Peyer's patch (tissue), 4 donors: ENCODE measurements around the gene RBM15. TPM values are rescaled to one million over a fixed set of nuclear protein-coding genes. Genes with fewer than 3 reads are reported as not detected.

Source experiments
- DNase-seq, 3 donors: peaks; one replicate each; pipeline ENCODE4 v3.0.0-alpha.2; 2017 to 2019
- H3K27ac ChIP-seq, 4 donors: fragments of 200-600 bp; sonication (generic); one replicate each; pipeline ENCODE4 v1.5.1; 2016 to 2019
- H3K27me3 ChIP-seq, 2 donors: fragments of 200-600 bp; sonication (generic); one replicate each; pipeline ENCODE4 v1.5.1; 2019
- H3K36me3 ChIP-seq, 3 donors: fragments of 200-600 bp; sonication (generic); one replicate each; pipeline ENCODE4 v1.5.1; 2016 to 2019
- H3K4me1 ChIP-seq, 4 donors: fragments of 200-600 bp; sonication (generic); one replicate each; pipeline ENCODE4 v1.5.1; 2016 to 2019
- H3K4me3 ChIP-seq, 4 donors: fragments of 200-600 bp; sonication (generic); 1 replicate in 3 of 4; 2 replicates in 1 of 4; pipeline ENCODE4 v1.5.1; 2016 to 2019; ENCODE audit warnings: mild to moderate bottlenecking in 1 of 4
- H3K9me3 ChIP-seq, 4 donors: fragments of 200-600 bp; sonication (generic); one replicate each; pipeline ENCODE4 v1.5.1; 2016 to 2019; ENCODE audit warnings: mild to moderate bottlenecking in 1 of 4
- POLR2A ChIP-seq, 2 donors: fragments of 450-650 bp; IDR thresholded peaks; one replicate each; pipeline ENCODE4 v1.5.1; 2017; ENCODE audit warnings: antibody characterized with exemption in 2 of 2, mild to moderate bottlenecking in 2 of 2, moderate library complexity in 2 of 2
- total RNA-seq, 4 donors: library from RNA; depleted of rRNA; stranded (reverse); fragments of >200 nt; gene quantifications; one replicate each; pipeline ENCODE4 v1.1.0, GENCODE V29; 2016
- TF ChIP-seq, protein P1 (sequence below), 6 experiments: fragments of 450-650 bp in 4 of 6; fragments of 200-600 bp in 2 of 6; sonication (generic) in 1 of 6; IDR thresholded peaks; one replicate each; pipeline ENCODE4 v1.5.1; 2017 to 2019; ENCODE audit warnings: antibody characterized with exemption in 6 of 6, mild to moderate bottlenecking in 3 of 6, moderate library complexity in 1 of 6

RBM15 gene
- total RNA-seq, 4 donors from 2014 or later, result 49.2 to 97.6 (median 80.9) TPM

GRCh38 chr1:110387048-110387754, 48.0 kb downstream of the RBM15 start:
- Histone ChIP-seq H3K4me3 (no peak overlapping the region), H3K36me3 (peaks cover 0 to 9% (median 0%) of the 10 kb centered on the region in 3 donors), H3K27ac (no peak overlapping the region), H3K4me1 (peaks cover 0 to 19% (median 4%) of the 10 kb centered on the region in 4 donors), H3K9me3 (no peaks in the 10 kb centered on the region), H3K27me3 (no peaks in the 10 kb centered on the region)
- TF ChIP-seq, protein P1, sequence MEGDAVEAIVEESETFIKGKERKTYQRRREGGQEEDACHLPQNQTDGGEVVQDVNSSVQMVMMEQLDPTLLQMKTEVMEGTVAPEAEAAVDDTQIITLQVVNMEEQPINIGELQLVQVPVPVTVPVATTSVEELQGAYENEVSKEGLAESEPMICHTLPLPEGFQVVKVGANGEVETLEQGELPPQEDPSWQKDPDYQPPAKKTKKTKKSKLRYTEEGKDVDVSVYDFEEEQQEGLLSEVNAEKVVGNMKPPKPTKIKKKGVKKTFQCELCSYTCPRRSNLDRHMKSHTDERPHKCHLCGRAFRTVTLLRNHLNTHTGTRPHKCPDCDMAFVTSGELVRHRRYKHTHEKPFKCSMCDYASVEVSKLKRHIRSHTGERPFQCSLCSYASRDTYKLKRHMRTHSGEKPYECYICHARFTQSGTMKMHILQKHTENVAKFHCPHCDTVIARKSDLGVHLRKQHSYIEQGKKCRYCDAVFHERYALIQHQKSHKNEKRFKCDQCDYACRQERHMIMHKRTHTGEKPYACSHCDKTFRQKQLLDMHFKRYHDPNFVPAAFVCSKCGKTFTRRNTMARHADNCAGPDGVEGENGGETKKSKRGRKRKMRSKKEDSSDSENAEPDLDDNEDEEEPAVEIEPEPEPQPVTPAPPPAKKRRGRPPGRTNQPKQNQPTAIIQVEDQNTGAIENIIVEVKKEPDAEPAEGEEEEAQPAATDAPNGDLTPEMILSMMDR (IDR thresholded peaks at IDR 0.05), result no peak
- TF ChIP-seq POLR2A (IDR thresholded peaks at IDR 0.05), result no peak
- DNase-seq, result no peak

DNA sequence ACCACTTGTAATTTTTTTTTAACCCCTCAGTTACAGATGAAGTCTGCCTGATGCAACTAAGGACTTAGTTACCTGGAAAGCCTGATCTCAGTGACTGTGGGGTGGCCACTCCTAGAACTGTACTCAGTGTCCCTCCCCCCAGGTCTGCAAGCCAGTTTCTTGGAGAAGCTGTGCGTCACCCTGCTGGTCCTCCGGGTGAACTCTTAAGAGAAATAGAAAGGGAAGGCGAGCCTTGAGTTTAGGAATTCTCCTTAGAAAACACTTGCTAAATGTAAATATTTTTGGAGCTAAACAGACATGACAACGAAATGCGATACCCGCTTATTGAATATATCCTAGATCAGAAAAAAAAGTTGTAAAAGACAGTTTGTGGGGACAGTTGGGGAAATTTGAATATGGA, 50.9 kb downstream of the RBM15 start:
- Histone ChIP-seq H3K4me3 (peak overlapping the region in 2 of 4 donors; percentile 35 to 43), H3K4me1 (peaks cover 0 to 22% (median 0%) of the 10 kb centered on the region in 4 donors), H3K9me3 (no peaks in the 10 kb centered on the region), H3K36me3 (peaks cover 0 to 11% (median 0%) of the 10 kb centered on the region in 3 donors), H3K27ac (peak overlapping the region in 3 of 4 donors; percentile 14 to 70 (median 64)), H3K27me3 (no peaks in the 10 kb centered on the region)
- TF ChIP-seq, protein P1 (IDR thresholded peaks at IDR 0.05), result peak in 1 of 6 experiments; percentile 17
- no peak for TF ChIP-seq POLR2A (IDR thresholded peaks at IDR 0.05)
- DNase-seq, result peak in 1 of 3 donors; percentile 63

GRCh38 chr1:110390692-110391245, 51.6 kb downstream of the RBM15 start, which contains the start of gene SLC16A4:
TSS of gene SLC16A4 (minus strand) at chr1:110391026. CDS start at chr1:110389323, 1,703 bp downstream.
- H3K4me3 ChIP-seq, result peak within 1 kb of the TSS in 2 of 4 donors; percentile 35 to 43
- peaks cover 0 to 16% (median 0%) of the 10 kb centered on the region in 4 donors for H3K4me1 ChIP-seq
- peaks cover 0 to 17% (median 0%) of the 10 kb centered on the region in 3 donors for H3K36me3 ChIP-seq
- H3K9me3 ChIP-seq, result no peaks in the 10 kb centered on the region
- no peak for DNase-seq
- no peak for TF ChIP-seq POLR2A (IDR thresholded peaks at IDR 0.05)
- TF ChIP-seq, protein P1 (IDR thresholded peaks at IDR 0.05), result no peak
- H3K27ac ChIP-seq, result peak within 1 kb of the TSS in 3 of 4 donors; percentile 14 to 70 (median 64)
- no peaks in the 10 kb centered on the region for H3K27me3 ChIP-seq

DNA sequence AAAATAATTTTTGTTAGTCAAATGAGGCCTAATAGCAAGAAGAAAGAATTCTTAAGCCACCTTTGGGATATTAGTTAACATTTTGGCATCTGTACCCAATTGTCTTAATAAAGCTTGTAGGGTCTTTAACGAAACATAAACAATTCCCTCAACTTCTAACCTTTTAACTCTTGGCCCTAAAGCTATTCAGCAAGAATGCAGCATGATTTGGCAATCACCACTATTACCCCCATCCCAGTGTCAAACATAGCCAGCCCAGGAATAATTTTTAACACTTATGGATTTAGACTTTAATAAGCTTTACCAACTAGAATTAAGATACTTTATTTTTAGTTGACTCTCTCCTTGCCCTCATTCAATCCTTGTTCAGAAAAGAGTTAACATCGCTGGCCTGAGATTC, 54.1 kb downstream of the RBM15 start:
- no peak for DNase-seq
- peaks cover 0 to 16% (median 0%) of the 10 kb centered on the region in 4 donors for H3K4me1 ChIP-seq
- no peak overlapping the region for H3K4me3 ChIP-seq
- no peak for TF ChIP-seq POLR2A (IDR thresholded peaks at IDR 0.05)
- TF ChIP-seq, protein P1 (IDR thresholded peaks at IDR 0.05), result no peak
- H3K27me3 ChIP-seq, result no peaks in the 10 kb centered on the region
- H3K27ac ChIP-seq, result peak overlapping the region in 2 of 4 donors; percentile 48 to 64
- peaks cover 0 to 28% (median 0%) of the 10 kb centered on the region in 3 donors for H3K36me3 ChIP-seq
- no peaks in the 10 kb centered on the region for H3K9me3 ChIP-seq

GRCh38 chr1:110393691-110394492, 54.7 kb downstream of the RBM15 start:
- TF ChIP-seq POLR2A (IDR thresholded peaks at IDR 0.05), result no peak
- TF ChIP-seq, protein P1 (IDR thresholded peaks at IDR 0.05), result no peak

More at GRCh38 chr1:110393691-110394492, 54.7 kb downstream of the RBM15 start:
- DNase-seq, result peak in 1 of 3 donors; percentile 65
- Histone ChIP-seq H3K27me3 (no peaks in the 10 kb centered on the region), H3K4me3 (no peak overlapping the region), H3K9me3 (no peaks in the 10 kb centered on the region), H3K4me1 (peaks cover 0 to 16% (median 0%) of the 10 kb centered on the region in 4 donors), H3K36me3 (peaks cover 0 to 32% (median 0%) of the 10 kb centered on the region in 3 donors), H3K27ac (peak overlapping the region in 3 of 4 donors; percentile 30 to 64 (median 48))
